CD4-positive, alpha-beta T cell (primary cell): Measurements from ENCODE around the gene SSTR1. TPM values are rescaled to one million over a fixed set of nuclear protein-coding genes. Genes with fewer than 3 reads are reported as not detected.

Experiments
- ATAC-seq: fragments of 200-7000 bp; cut with Tn5 transposase; one replicate; pipeline ENCODE4 v1.10.0; 2022; ENCODE audit warnings: mild to moderate bottlenecking; ENCODE audit not compliant: poor library complexity
- CTCF ChIA-PET: fragments of 350-600 bp; sonication (Branson Sonifier 250); formaldehyde crosslinking; loops from one replicate; lab custom pipeline; 2021; ENCODE audit warnings: antibody characterized with exemption, inconsistent platforms; lab: Charles Lee
- POLR2A ChIA-PET: fragments of 350-600 bp; sonication (Branson Sonifier 250); formaldehyde crosslinking; loops from one replicate; lab custom pipeline; 2021; ENCODE audit warnings: antibody characterized with exemption, inconsistent platforms; lab: Charles Lee
- DNase-seq, 14 experiments: peaks; one replicate each; pipeline ENCODE4 v3.0.0-alpha.2; 2013 to 2020; ENCODE audit warnings: mixed read lengths in 2 of 14
- H3K27ac ChIP-seq, 2 donors: one replicate each; pipeline versions ENCODE4 v1.5.1 to v1.7.0; 2013; ENCODE audit warnings: low read length in 2 of 2, low read depth in 1 of 2, mild to moderate bottlenecking in 1 of 2
- H3K27me3 ChIP-seq, 2 experiments: 1 replicate in 1 of 2; 2 replicates in 1 of 2; pipeline versions ENCODE4 v1.6.1 to v1.7.0; 2013; ENCODE audit warnings: low read length in 2 of 2, control low read depth in 1 of 2, mild to moderate bottlenecking in 1 of 2, moderate library complexity in 1 of 2; ENCODE audit not compliant: insufficient read depth in 2 of 2, control insufficient read depth in 1 of 2
- H3K36me3 ChIP-seq: one replicate; pipeline ENCODE4 v1.6.1; 2013; ENCODE audit warnings: low read length, control low read depth; ENCODE audit not compliant: insufficient read depth
- H3K4me1 ChIP-seq: one replicate; pipeline ENCODE4 v1.6.1; 2013; ENCODE audit warnings: low read length, control low read depth; ENCODE audit not compliant: insufficient read depth
- H3K4me3 ChIP-seq: one replicate; pipeline ENCODE4 v1.5.1; 2013; ENCODE audit warnings: mild to moderate bottlenecking, low read length, moderate library complexity
- H3K9me3 ChIP-seq, 2 experiments: 1 replicate in 1 of 2; 2 replicates in 1 of 2; pipeline versions ENCODE4 v1.6.1 to v1.7.0; 2013; ENCODE audit warnings: low read length in 2 of 2, mild to moderate bottlenecking in 2 of 2, control low read depth in 1 of 2, moderate library complexity in 1 of 2; ENCODE audit not compliant: control insufficient read depth in 1 of 2, insufficient read depth in 1 of 2
- H3K27ac Mint-ChIP-seq: one replicate; pipeline ENCODE4 v1.8.0; 2020; ENCODE audit warnings: mixed read lengths
- H3K27me3 Mint-ChIP-seq: one replicate; pipeline ENCODE4 v1.8.0; 2021; ENCODE audit warnings: mixed read lengths
- H3K36me3 Mint-ChIP-seq: one replicate; pipeline ENCODE4 v1.8.0; 2021; ENCODE audit warnings: low read depth, mixed read lengths
- H3K4me1 Mint-ChIP-seq: one replicate; pipeline ENCODE4 v1.8.0; 2021; ENCODE audit warnings: low read depth, mixed read lengths
- H3K4me3 Mint-ChIP-seq: one replicate; pipeline ENCODE4 v1.8.0; 2020; ENCODE audit warnings: mild to moderate bottlenecking, mixed read lengths
- H3K9me3 Mint-ChIP-seq: one replicate; pipeline ENCODE4 v1.8.0; 2020; ENCODE audit warnings: mixed read lengths
- CTCF ChIP-seq: fragments of 200-600 bp; IDR thresholded peaks from one replicate; pipeline ENCODE4 v1.8.0; 2022; ENCODE audit warnings: antibody characterized with exemption, mild to moderate bottlenecking
- intact Hi-C, 2 experiments: fragments of 100-400 bp; cut with DNase I in 1 of 2; cut with micrococcal nuclease in 1 of 2; formaldehyde crosslinking; loops; one replicate each; pipeline versions ENCODE4 v1.15.1 to v1.9.0; 2023 to 2025; cut with DNase I, micrococcal nuclease
- total RNA-seq, 174 experiments: library from RNA in 2 of 174; stranded (reverse) in 2 of 174; gene quantifications; one replicate each; pipeline ENCODE4 v1.2.3 and lab custom pipeline; 2021 to 2026

SSTR1 gene
- total RNA-seq, 2 experiments from 2014 or later, result not detected

GRCh38 chr14:38171197-38171596, 36.5 kb upstream of the SSTR1 start:
- peaks cover 0 to 5% of the 10 kb centered on the region in 2 experiments for H3K9me3 ChIP-seq
- no peak overlapping the region for H3K4me3 ChIP-seq
- DNase-seq (no peak), ATAC-seq (no peak)
- CTCF ChIA-PET, result no interaction called here
- TF ChIP-seq CTCF, result no peak
- no peaks in the 10 kb centered on the region for H3K4me1 ChIP-seq
- Mint-ChIP-seq H3K9me3 (no peaks in the 10 kb centered on the region), H3K27me3 (no peaks in the 10 kb centered on the region), H3K4me3 (no peak overlapping the region), H3K27ac (no peak overlapping the region), H3K4me1 (no peaks in the 10 kb centered on the region), H3K36me3 (no peaks in the 10 kb centered on the region)
- no peaks in the 10 kb centered on the region for H3K27me3 ChIP-seq
- H3K27ac ChIP-seq, result no peak overlapping the region
- H3K36me3 ChIP-seq, result no peaks in the 10 kb centered on the region
- intact Hi-C loops, result no loop called here
- POLR2A ChIA-PET, result no interaction called here

GRCh38 chr14:38174711-38175110, 33.0 kb upstream of the SSTR1 start:
- intact Hi-C loops, result no loop called here
- Mint-ChIP-seq H3K27me3 (no peaks in the 10 kb centered on the region), H3K4me3 (no peak overlapping the region), H3K27ac (no peak overlapping the region), H3K9me3 (peaks cover 2% of the 10 kb centered on the region), H3K36me3 (no peaks in the 10 kb centered on the region), H3K4me1 (no peaks in the 10 kb centered on the region)
- Histone ChIP-seq H3K4me3 (no peak overlapping the region), H3K27me3 (no peaks in the 10 kb centered on the region), H3K36me3 (no peaks in the 10 kb centered on the region), H3K4me1 (no peaks in the 10 kb centered on the region), H3K9me3 (peaks cover 0 to 5% of the 10 kb centered on the region in 2 experiments), H3K27ac (no peak overlapping the region)
- no peak for TF ChIP-seq CTCF
- ChIA-PET CTCF (interaction anchor here (0.7 kb wide), 1 partner anchor 66 kb away, joined by 3 read pairs; no protein-coding TSS in a partner anchor), POLR2A (no interaction called here)
- no peak for ATAC-seq
- DNase-seq, result no peak

- ChIA-PET POLR2A (no interaction called here), CTCF (no interaction called here)
- intact Hi-C loops, result no loop called here
- H3K4me1 Mint-ChIP-seq, result no peaks in the 10 kb centered on the region
- DNase-seq (no peak), ATAC-seq (no peak)
- no peak overlapping the region for H3K27ac ChIP-seq
- H3K27ac Mint-ChIP-seq, result no peak overlapping the region
- no peaks in the 10 kb centered on the region for H3K27me3 ChIP-seq
- H3K4me3 Mint-ChIP-seq, result no peak overlapping the region
- no peaks in the 10 kb centered on the region for H3K36me3 ChIP-seq
- H3K4me3 ChIP-seq, result no peak overlapping the region
- H3K9me3 Mint-ChIP-seq, result peaks cover 2% of the 10 kb centered on the region
- TF ChIP-seq CTCF, result no peak
- no peaks in the 10 kb centered on the region for H3K27me3 Mint-ChIP-seq
- H3K36me3 Mint-ChIP-seq, result no peaks in the 10 kb centered on the region
- peaks cover 0 to 5% of the 10 kb centered on the region in 2 experiments for H3K9me3 ChIP-seq
- no peaks in the 10 kb centered on the region for H3K4me1 ChIP-seq
These were observed 32.0 kb upstream of the SSTR1 start for GRCh38 chr14:38175658-38176057.
